Stomach (tissue), 4 donors: ENCODE results near the gene TFDP2.

Experiments used
- CTCF ChIP-seq, 7 experiments: fragments of 450-650 bp in 4 of 7; fragments of 200-600 bp in 3 of 7; sonication (generic) in 3 of 7; IDR thresholded peaks; one replicate each; pipeline ENCODE4 v1.5.1; 2016 to 2019; ENCODE audit warnings: antibody characterized with exemption in 7 of 7, control low read depth in 2 of 7, mild to moderate bottlenecking in 1 of 7
- POLR2A ChIP-seq, 4 donors: fragments of 450-650 bp; IDR thresholded peaks; one replicate each; pipeline ENCODE4 v1.6.1; 2016; ENCODE audit warnings: antibody characterized with exemption in 4 of 4, control low read depth in 2 of 4, mild to moderate bottlenecking in 1 of 4, moderate library complexity in 1 of 4

- TF ChIP-seq CTCF (IDR thresholded peaks at IDR 0.05) (no peak), POLR2A (IDR thresholded peaks at IDR 0.05) (no peak)
These were observed 1.1 kb downstream of the TFDP2 start for GRCh38 chr3:142148044-142148791.
